22Rv1 (cell line): ENCODE data around the gene CARS1.
A peak's percentile ranks its signal among the peaks of the same experiment; 100 is the strongest.

Source experiments
- CTCF ChIP-seq: fragments of 450-650 bp; IDR thresholded peaks from 2 replicates; pipeline ENCODE4 v1.5.1; 2017; ENCODE audit warnings: mild to moderate bottlenecking
- ZFX ChIP-seq: fragments of 450-650 bp; IDR thresholded peaks from 2 replicates; pipeline ENCODE4 v1.6.1; 2017; ENCODE audit warnings: antibody characterized with exemption, borderline replicate concordance

DNA sequence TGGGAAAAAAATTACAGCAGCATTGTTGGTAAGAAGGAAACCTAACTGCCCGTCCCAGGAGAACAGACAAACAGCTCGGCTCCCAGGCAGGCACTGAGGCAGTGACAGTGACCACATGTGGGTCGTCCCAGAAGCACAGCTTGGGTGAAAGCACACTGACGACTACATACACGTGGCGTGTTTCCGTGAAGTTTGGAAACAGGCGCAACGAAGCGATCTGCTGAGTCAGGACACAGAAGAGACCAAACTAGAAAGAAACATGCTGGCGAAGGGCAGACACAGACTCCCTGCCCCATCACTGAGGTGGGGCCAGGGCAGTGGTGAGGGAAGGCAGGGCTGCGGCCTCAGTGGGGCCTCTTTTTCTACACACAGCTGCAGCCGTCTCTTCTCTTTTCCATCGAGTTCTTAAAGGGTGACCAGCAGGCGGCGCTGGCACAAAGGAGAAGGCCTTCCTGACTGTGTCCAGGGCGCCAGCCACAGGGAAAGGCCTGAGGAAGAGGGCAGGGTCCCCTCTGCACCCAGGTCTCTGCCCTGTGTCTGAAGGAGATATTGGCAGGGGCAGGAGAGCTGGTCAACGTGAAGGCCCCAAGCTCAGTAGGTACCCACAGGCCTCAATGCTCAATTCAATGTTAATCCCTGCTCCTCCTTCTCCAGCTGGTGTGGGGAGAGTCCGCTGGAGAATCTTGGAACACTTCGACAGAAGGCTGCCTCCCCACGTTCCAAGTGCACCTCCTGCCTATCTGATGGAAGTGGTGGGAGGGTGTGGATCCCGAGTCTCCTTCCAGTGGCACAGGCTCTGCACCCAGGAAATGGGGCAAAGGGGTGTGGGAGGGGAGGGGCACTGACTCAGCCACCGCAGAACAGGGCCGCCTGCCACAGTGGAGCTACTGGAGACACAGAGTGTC, 19.9 kb downstream of the CARS1 start:
- TF ChIP-seq CTCF (peak; percentile 89), ZFX (no peak)
